NT2/D1 (cell line): ENCODE measurements around the gene ABCC4.

ENCODE experiments used
- SUZ12 ChIP-seq: IDR thresholded peaks from 2 replicates; pipeline ENCODE4 v1.6.1; 2011; ENCODE audit not compliant: insufficient read length, insufficient read depth; ENCODE audit errors: extremely low read depth
- YY1 ChIP-seq: IDR thresholded peaks from 2 replicates; pipeline ENCODE4 v1.6.1; 2011; ENCODE audit not compliant: insufficient read length, insufficient read depth
- ZNF274 ChIP-seq: IDR thresholded peaks from 2 replicates; pipeline ENCODE4 v1.6.1; 2011; ENCODE audit warnings: mild to moderate bottlenecking, low read depth, low read length

GRCh38 chr13:95030821-95031343 lies 270.4 kb downstream of the ABCC4 start:
- TF ChIP-seq ZNF274 (no peak), SUZ12 (no peak), YY1 (no peak)
